ENCODE data around the gene EWSR1. TPM values are rescaled to one million over a fixed set of nuclear protein-coding genes. Genes with fewer than 3 reads are reported as not detected.
"Not testable (repeated sequence)": the region's sequence is repeated elsewhere in the genome, so short reads cannot be mapped to it uniquely, and the experiment has no call there.

EWSR1 gene
- total RNA-seq, 4 donors from 2014 or later: 132 to 308 (median 170) TPM

- 59% methylated on average over 5 of the region's 5 CpGs for WGBS
- no peak for DNase-seq (ENCODE audit: low spot score in 2 of 2)
- no peaks in the 10 kb centered on the region for H3K9me3 ChIP-seq
- no peaks in the 10 kb centered on the region for H3K27me3 ChIP-seq
- no peak overlapping the region for H3K27ac ChIP-seq
- peaks cover 22% of the 10 kb centered on the region for H3K4me1 ChIP-seq
- no peak for TF ChIP-seq EP300 (IDR thresholded peaks at IDR 0.05)
- no peak for TF ChIP-seq POLR2A (IDR thresholded peaks at IDR 0.05)
- no peak for TF ChIP-seq POLR2AphosphoS5 (IDR thresholded peaks at IDR 0.05)
- TF ChIP-seq CTCF (IDR thresholded peaks at IDR 0.05): no peak
- H3K36me3 ChIP-seq: peaks cover 85% of the 10 kb centered on the region
- H3K4me3 ChIP-seq: no peak overlapping the region
Observed at GRCh38 chr22:29344137-29344536, 76.1 kb downstream of the EWSR1 start.

- H3K27ac ChIP-seq; H3K9me3 ChIP-seq; H3K27me3 ChIP-seq; DNase-seq (ENCODE audit: low spot score in 2 of 2); H3K4me3 ChIP-seq: not testable (repeated sequence)
- 93% methylated on average over 5 of the region's 5 CpGs for WGBS
- H3K36me3 ChIP-seq: peaks cover 85% of the 10 kb centered on the region
- peaks cover 18% of the 10 kb centered on the region for H3K4me1 ChIP-seq
Observed at GRCh38 chr22:29344889-29345288, 76.8 kb downstream of the EWSR1 start.

GRCh38 chr22:29345932-29346331 is 77.9 kb downstream of the EWSR1 start:
- no peak for DNase-seq (ENCODE audit: low spot score in 2 of 2)
- H3K9me3 ChIP-seq: no peaks in the 10 kb centered on the region
- H3K27me3 ChIP-seq: no peaks in the 10 kb centered on the region
- peak overlapping the region; percentile 46 for H3K27ac ChIP-seq
- no peak overlapping the region for H3K4me3 ChIP-seq
- peaks cover 16% of the 10 kb centered on the region for H3K4me1 ChIP-seq
- TF ChIP-seq POLR2AphosphoS5 (IDR thresholded peaks at IDR 0.05) (no peak), POLR2A (IDR thresholded peaks at IDR 0.05) (no peak), EP300 (IDR thresholded peaks at IDR 0.05) (no peak), CTCF (IDR thresholded peaks at IDR 0.05) (no peak)
- H3K36me3 ChIP-seq: peaks cover 85% of the 10 kb centered on the region

GRCh38 chr22:29346659-29347058 is 78.6 kb downstream of the EWSR1 start:
- peak overlapping the region; percentile 46 for H3K27ac ChIP-seq

GRCh38 chr22:29348041-29348440 is 80.0 kb downstream of the EWSR1 start:
- TF ChIP-seq EP300 (IDR thresholded peaks at IDR 0.05) (no peak), POLR2AphosphoS5 (IDR thresholded peaks at IDR 0.05) (no peak), CTCF (IDR thresholded peaks at IDR 0.05) (no peak), POLR2A (IDR thresholded peaks at IDR 0.05) (no peak)
- WGBS: 74% methylated on average over 2 of the region's 2 CpGs
- no peak overlapping the region for H3K27ac ChIP-seq
- no peak overlapping the region for H3K4me3 ChIP-seq
- H3K4me1 ChIP-seq: peaks cover 16% of the 10 kb centered on the region
- no peak for DNase-seq (ENCODE audit: low spot score in 2 of 2)
- H3K27me3 ChIP-seq: no peaks in the 10 kb centered on the region
- H3K36me3 ChIP-seq: peaks cover 87% of the 10 kb centered on the region
- no peaks in the 10 kb centered on the region for H3K9me3 ChIP-seq

More at GRCh38 chr22:29346659-29347058, 78.6 kb downstream of the EWSR1 start:
- H3K4me1 ChIP-seq: peaks cover 16% of the 10 kb centered on the region
- H3K4me3 ChIP-seq: no peak overlapping the region
- no peaks in the 10 kb centered on the region for H3K27me3 ChIP-seq
- no peaks in the 10 kb centered on the region for H3K9me3 ChIP-seq
- peaks cover 85% of the 10 kb centered on the region for H3K36me3 ChIP-seq
- DNase-seq (ENCODE audit: low spot score in 2 of 2): no peak
- WGBS: 36% methylated on average over 4 of the region's 4 CpGs
- TF ChIP-seq POLR2AphosphoS5 (IDR thresholded peaks at IDR 0.05) (no peak), CTCF (IDR thresholded peaks at IDR 0.05) (no peak), POLR2A (IDR thresholded peaks at IDR 0.05) (no peak), EP300 (IDR thresholded peaks at IDR 0.05) (no peak)

- no peak for TF ChIP-seq CTCF (IDR thresholded peaks at IDR 0.05)
- TF ChIP-seq EP300 (IDR thresholded peaks at IDR 0.05): no peak
- TF ChIP-seq POLR2AphosphoS5 (IDR thresholded peaks at IDR 0.05): no peak
- TF ChIP-seq POLR2A (IDR thresholded peaks at IDR 0.05): no peak
Observed at GRCh38 chr22:29348956-29349355, 80.9 kb downstream of the EWSR1 start.

More at GRCh38 chr22:29348956-29349355, 80.9 kb downstream of the EWSR1 start:
- Histone ChIP-seq H3K9me3 (no peaks in the 10 kb centered on the region), H3K4me3 (no peak overlapping the region), H3K4me1 (peaks cover 16% of the 10 kb centered on the region), H3K27ac (no peak overlapping the region), H3K27me3 (no peaks in the 10 kb centered on the region), H3K36me3 (peaks cover 88% of the 10 kb centered on the region)
- WGBS: 87% methylated on average over 12 of the region's 18 CpGs
- DNase-seq (ENCODE audit: low spot score in 2 of 2): no peak
